Tongue (tissue), 2 donors: ENCODE measurements around the gene NMB. TPM values are rescaled to one million over a fixed set of nuclear protein-coding genes. Genes with fewer than 3 reads are reported as not detected.
"Not testable (repeated sequence)": the region's sequence is repeated elsewhere in the genome, so short reads cannot be mapped to it uniquely, and the experiment has no call there.

Experiments
- DNase-seq: peaks from one replicate; pipeline ENCODE4 v3.0.0-alpha.2; 2015
- total RNA-seq: library from RNA; depleted of rRNA; stranded (reverse); fragments of >200 nt; gene quantifications from one replicate; pipeline ENCODE4 v1.2.3, GENCODE V29; 2014

Gene NMB
- total RNA-seq, 1 donor from 2014 or later: 3.4 TPM

GRCh38 chr15:84654689-84655453, 3.1 kb downstream of the NMB start:
- DNase-seq: peak; percentile 90

GRCh38 chr15:84653910-84654688, 3.9 kb downstream of the NMB start, which contains the start of gene WDR73:
WDR73 (minus strand) TSS chr15:84654283; CDS start chr15:84654274, 9 bp downstream.
- DNase-seq: peak; percentile 99

DNA sequence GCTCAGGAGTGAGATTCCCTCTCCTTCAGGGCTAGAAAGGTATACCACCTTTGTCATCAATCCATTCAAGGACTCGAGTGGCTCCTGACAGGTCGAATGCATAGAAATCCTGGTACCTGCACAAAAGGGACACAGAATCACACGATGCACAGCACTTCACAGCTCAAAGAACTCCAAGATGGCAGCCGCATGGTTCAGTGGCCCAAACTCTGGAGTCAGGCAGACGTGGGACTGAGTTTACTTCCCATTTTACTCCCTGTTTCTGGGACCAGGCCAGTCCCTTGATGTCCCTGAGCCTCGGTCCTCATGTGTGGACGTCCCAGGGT, 4.5 kb downstream of the NMB start:
- DNase-seq: no peak

DNA sequence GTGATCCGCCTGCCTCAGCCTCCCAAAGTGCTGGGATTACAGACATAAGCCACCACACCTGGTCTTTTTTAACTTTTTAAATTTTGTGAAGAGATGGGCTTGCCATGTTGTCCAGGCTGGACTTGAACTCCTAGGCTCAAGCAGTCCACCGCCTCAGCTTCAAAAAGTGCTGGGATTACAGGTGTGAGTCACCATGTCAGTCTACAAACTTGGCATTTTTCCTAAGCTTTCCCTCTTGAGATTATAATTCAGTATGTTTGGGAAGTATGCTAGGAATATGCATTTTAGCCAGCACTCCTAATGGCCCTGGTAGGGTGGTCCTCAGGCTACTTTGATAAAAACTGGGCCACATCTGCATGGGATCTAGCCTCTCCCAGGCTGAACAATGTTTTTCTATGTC, 8.3 kb downstream of the NMB start:
- DNase-seq: no peak

DNA sequence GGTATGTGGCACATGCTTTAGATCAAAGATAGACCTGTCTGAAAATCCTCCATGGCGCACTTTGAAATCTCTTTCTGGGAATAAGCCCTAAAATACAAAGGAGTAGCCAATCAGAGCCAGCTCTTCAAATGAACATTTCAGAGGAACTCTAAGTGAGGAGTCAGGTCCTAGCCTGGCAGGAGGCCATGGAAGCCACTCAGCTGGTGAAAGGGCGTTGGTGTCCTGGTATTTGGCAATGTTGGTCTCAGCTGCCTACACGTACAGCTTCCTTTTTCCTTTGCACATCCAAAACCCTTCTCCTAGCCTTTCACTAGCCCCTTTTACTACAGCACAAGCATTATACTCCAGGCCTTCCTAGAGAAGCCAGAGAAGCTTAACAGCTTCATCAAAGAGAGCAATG, 9.5 kb downstream of the NMB start:
- no peak for DNase-seq

GRCh38 chr15:84647726-84648125, 10.3 kb downstream of the NMB start:
- no peak for DNase-seq

DNA sequence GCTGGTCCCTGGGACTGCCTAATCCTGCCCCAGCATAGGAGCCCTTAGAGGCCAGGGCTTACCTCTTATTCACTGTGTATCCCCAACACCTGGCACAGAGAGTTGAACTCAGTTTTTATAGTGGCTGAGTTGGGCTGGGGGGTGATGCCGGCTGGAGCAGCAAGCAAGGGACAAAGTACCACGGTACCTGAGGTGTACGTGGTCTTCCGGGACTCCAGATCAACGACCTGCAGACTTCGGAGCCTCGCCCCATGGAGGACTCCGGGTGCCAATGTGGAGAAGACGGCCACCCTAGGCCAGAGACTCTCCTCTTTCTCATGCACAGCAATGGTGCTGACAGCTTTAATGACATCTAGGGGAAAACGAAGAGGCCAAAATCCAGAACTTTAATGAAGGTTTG, 12.0 kb downstream of the NMB start:
- no peak for DNase-seq

GRCh38 chr15:84645496-84645895, 12.5 kb downstream of the NMB start:
- DNase-seq: no peak

DNA sequence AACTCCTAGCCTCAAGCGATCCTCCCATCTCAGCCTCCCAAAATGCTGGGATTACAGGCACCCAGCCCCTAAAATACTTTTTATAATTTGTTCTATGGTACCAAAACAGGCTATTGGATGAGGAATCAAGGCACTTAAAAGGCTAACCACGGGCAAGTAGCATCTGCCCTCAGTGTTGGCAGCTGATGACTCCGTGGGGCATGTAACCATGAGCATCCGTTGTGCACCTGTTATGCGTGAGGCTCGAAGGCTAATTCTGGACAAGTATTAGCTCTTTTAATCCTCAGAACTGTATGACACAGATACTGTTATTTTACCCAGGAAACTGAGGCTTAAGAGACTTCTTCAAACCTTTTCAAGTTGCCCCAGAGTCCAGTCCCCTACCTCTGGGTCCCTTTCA, 14.2 kb downstream of the NMB start:
- peak; percentile 36 for DNase-seq

DNA sequence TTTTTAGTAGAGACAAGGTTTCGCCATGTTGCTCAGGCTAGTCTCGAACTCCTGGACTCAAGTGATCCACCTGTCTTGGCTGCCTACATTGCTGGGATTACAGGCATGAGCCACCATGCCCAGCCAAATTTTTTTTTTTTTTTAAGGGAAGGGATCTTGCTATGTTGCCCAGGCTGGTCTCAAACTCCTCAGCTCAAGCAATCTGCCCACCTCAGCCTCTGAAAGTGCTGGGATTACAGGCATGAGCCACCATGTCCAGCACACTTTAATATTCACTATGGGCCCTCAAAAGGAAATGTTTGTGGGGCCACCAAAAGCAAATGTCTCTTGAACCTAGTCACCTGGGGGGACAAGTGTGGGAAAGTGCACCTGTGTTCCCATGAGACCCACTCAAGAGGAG, 15.4 kb downstream of the NMB start:
- DNase-seq: not testable (repeated sequence)

GRCh38 chr15:84641871-84642270, 16.1 kb downstream of the NMB start:
- DNase-seq: not testable (repeated sequence)

DNA sequence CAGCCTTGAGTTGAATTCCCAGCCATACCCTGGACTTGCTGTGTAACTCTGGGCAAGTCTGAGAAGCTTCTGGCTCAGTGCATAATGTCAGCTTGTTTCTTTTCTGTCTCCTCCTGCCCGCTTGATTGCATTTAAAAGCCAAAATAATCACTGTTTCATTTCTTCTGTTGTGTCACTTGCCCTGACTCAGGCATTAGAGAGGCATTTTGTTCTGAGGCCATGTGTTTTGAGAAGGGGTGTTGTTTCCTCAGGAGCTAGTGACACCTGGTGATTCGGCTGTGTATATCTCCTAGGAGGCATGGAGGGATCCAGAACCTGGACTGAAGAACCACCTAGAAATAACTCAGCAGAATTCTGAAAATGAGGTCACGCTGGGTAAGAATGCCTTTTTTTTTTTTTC, 19.9 kb downstream of the NMB start:
- DNase-seq: no peak

DNA sequence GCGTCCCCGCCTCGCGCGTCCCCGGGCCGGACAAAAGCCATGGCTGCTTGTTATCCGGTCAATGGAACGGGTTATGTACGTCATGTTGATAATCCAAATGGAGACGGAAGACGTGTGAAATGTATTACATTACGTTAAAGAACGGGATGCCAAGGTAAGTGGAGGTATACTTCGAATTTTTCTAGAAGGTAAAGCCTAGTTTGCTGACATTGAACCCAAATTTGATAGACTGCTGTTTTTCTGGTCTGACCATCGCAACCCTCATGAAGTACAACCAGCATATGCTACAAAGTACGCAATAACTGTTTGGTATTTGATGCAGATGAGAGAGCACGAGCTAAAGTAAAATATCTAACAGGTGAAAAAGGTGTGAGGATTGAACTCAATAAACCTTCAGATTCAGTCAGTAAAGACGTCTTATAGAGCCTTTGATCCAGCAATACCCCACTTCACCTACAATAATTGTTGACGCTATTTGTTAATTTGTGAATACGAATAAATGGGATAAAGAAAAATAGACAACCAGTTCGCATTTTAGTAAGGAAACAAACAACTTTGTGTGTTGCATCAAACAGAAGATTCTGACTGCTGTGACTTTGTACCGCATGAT, 23.7 kb downstream of the NMB start:
- no peak for DNase-seq

DNA sequence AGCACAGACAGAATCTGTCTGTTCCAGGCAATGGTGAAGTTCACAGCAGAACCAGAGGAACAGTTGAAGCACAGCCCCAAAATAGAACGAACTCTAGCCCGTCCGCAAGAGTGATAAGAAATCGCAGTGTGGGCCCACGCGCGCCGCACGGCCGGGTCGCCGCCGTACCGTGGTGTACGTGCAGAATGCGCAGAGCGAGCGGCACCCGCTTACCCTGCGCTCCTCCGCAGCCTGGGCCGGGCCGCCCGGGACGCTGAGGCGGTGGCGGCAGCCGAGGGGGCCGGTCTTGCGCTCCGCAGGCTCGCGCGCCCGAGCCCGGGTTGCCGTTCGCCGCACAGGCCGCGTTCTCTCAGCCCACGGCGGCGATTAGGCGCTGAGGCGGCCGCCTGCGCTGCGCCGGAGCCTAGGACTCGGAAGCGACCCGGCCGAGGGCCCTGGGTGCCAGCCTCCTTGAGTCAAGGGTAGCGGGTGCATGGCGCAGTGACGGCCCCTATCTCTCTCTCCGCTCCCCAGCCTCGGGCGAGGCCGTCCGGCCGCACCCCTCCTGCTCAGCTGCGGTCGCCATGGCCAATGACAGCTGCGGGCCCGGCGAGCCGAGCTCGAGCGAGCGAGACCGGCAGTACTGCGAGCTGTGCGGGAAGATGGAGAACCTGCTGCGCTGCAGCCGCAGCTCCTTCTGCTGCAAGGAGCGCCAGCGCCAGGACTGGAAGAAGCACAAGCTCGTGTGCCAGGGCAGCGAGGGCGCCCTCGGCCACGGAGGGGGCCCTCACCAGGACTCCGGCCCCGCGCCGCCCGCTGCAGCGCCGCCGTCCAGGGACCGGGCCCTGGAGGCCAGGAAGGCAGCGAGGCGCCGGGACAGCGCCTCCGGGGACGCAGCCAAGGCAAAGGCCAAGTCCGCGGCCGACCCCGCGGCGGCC, 24.4 kb downstream of the NMB start:
- DNase-seq: peak; percentile 84

- DNase-seq: no peak
Observed at GRCh38 chr15:84631706-84632272, 26.2 kb downstream of the NMB start.

DNA sequence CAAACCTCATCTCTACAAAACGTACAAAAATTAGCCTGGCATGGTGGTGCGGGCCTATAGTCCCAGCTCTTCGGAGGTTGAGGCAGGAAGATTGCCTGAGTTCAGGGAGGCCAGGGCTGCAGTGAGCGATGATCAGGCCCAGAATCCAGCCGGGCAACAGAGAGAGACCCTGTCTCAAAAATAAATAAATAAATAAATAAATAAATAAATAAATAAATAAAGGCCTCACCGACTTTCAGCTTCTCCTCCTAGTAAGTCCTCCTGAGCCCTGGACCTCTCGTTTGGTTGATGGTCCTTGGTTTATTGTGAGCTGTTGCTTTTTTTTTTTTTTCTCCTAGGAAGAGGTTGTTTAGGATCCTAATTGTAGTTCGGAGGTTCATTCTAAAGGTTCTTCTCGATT, 29.0 kb downstream of the NMB start:
- no peak for DNase-seq

DNA sequence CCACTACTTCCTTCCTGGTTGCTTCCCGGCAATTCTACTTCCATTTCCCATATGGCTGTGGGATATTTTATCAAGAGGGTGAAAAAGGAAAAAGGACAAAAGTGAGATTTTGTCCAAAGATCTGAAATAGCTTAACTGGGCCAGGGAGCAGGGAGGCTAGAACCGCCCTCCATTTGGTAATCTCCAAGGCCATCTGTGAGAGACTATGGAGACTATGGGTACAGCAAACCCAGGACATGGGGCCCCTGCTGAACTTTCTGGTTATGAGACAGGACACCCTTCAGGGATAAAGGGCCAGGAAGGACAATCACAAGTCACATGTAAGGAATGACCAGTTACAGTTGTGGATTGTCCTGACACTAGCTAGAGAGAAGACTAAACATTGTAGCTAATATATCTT, 32.9 kb downstream of the NMB start:
- DNase-seq: no peak

GRCh38 chr15:84624359-84624758, 33.6 kb downstream of the NMB start:
- DNase-seq: no peak

DNA sequence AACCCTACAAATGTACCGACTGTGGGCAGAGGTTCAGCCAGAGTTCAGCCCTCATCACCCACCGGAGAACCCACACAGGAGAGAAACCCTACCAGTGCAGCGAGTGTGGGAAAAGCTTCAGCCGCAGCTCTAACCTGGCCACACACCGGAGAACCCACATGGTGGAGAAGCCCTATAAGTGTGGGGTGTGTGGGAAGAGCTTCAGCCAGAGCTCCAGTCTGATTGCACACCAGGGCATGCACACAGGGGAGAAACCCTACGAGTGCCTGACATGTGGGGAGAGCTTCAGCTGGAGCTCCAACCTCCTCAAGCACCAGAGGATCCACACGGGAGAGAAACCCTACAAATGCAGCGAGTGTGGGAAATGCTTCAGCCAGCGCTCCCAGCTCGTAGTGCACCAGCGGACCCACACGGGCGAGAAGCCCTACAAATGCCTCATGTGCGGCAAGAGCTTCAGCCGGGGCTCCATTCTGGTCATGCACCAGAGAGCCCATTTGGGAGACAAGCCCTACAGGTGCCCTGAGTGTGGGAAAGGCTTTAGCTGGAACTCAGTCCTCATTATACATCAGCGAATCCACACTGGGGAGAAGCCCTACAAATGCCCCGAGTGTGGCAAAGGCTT, 36.5 kb downstream of the NMB start:
- DNase-seq: no peak

DNA sequence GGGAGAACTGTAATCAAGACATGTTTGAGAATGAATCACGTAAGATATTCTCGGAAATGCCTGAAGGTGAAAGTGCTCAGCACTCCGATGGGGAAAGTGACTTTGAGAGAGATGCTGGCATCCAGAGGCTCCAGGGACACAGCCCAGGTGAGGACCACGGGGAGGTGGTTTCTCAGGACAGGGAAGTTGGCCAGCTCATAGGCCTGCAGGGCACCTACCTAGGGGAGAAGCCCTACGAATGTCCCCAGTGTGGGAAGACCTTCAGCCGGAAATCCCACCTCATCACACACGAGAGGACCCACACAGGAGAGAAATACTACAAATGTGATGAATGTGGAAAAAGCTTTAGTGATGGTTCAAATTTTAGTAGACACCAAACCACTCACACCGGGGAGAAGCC, 37.4 kb downstream of the NMB start:
- no peak for DNase-seq

DNA sequence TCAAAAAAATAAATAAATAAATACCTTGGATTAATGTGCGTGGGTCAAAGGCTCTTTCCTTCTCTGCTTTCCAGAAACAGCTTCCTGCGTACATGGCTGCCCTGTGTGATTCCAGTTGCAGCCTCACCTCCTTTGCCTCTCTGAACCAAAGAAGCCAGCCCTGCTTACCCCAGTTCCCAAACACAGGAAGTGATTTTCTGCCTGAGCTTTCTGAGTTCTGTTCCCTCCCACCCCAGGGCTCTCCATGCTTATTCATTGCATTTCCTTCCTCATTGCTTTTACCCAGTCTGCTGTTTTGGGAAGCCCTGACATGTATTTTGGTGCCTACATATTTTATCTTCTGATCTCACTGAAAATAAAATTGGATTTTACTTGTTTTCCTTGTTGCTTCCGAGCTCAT, 41.8 kb downstream of the NMB start:
- no peak for DNase-seq

DNA sequence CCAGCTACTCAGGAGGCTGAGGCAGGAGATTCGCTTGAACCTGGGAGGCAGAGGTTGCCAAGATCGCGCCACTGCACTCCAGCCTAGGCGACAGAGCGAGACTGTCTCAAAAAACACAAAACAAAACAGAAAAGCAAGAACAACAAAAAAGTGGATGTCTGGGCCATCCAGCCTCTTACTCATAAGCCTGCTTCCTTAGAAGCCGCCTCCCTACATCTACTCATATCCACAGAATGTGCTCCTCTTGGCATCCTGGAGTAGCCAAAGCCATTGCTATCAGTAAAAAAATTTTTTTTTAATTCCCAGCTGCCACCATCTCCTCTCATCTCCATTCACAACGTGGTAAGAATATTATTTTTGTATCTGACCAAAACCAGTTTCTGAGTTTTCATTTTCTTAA, 46.4 kb downstream of the NMB start:
- DNase-seq: no peak
